Fibroblast of lung (primary cell): ENCODE measurements around the gene HK3. TPM values are rescaled to one million over a fixed set of nuclear protein-coding genes. Genes with fewer than 3 reads are reported as not detected.

Experiments
- DNase-seq, 2 donors: peaks; one replicate each; pipeline versions ENCODE4 v3.0.0 to v3.0.0-alpha.2; 2010; ENCODE audit warnings: low read depth in 2 of 2
- H2AFZ ChIP-seq: 2 replicates; pipeline ENCODE4 v1.5.1; 2012; ENCODE audit warnings: low read length, control low read depth, inconsistent platforms
- H3K27ac ChIP-seq: 2 replicates; pipeline ENCODE4 v1.5.1; 2011; ENCODE audit warnings: low read length, control low read depth; ENCODE audit not compliant: insufficient read depth
- H3K27me3 ChIP-seq: 2 replicates; pipeline ENCODE4 v1.5.1; 2011; ENCODE audit warnings: mild to moderate bottlenecking, low read length; ENCODE audit not compliant: control insufficient read depth, insufficient read depth
- H3K36me3 ChIP-seq: 2 replicates; pipeline ENCODE4 v1.5.1; 2011; ENCODE audit warnings: low read length; ENCODE audit not compliant: control insufficient read depth, insufficient read depth
- H3K4me1 ChIP-seq: 2 replicates; pipeline ENCODE4 v1.5.1; 2011; ENCODE audit warnings: low read length; ENCODE audit not compliant: control insufficient read depth, insufficient read depth; ENCODE audit errors: extremely low read depth
- H3K4me2 ChIP-seq: 2 replicates; pipeline ENCODE4 v1.5.1; 2011; ENCODE audit warnings: low read length, control low read depth; ENCODE audit not compliant: insufficient read depth; ENCODE audit errors: extremely low read depth
- H3K4me3 ChIP-seq, 4 experiments: fragments of 200-600 bp in 1 of 4; sonication (generic) in 1 of 4; replicated peaks in 1 of 4; 2 replicates each; pipeline ENCODE4 v1.5.1; 2011 to 2016; ENCODE audit warnings: low read length in 4 of 4, low read depth in 3 of 4, mild to moderate bottlenecking in 3 of 4, control low read depth in 2 of 4, inconsistent platforms in 1 of 4, mixed read lengths in 1 of 4; ENCODE audit not compliant: insufficient read depth in 1 of 4; ENCODE audit errors: control extremely low read depth in 1 of 4
- H3K79me2 ChIP-seq: 2 replicates; pipeline ENCODE4 v1.5.1; 2012; ENCODE audit warnings: mild to moderate bottlenecking, low read length, inconsistent platforms; ENCODE audit not compliant: control insufficient read depth, insufficient read depth
- H3K9ac ChIP-seq: 2 replicates; pipeline ENCODE4 v1.5.1; 2011; ENCODE audit warnings: mild to moderate bottlenecking, low read length, control low read depth; ENCODE audit not compliant: insufficient read depth
- H3K9me3 ChIP-seq: 2 replicates; pipeline ENCODE4 v1.5.1; 2012; ENCODE audit warnings: low read depth, low read length; ENCODE audit not compliant: control insufficient read depth, insufficient read depth
- H4K20me1 ChIP-seq: 2 replicates; pipeline ENCODE4 v1.5.1; 2011; ENCODE audit warnings: low read length; ENCODE audit not compliant: control insufficient read depth, insufficient read depth; ENCODE audit errors: extremely low read depth
- CTCF ChIP-seq, 2 donors: IDR thresholded peaks in 1 of 2; conservative IDR thresholded peaks in 1 of 2; 1 replicate in 1 of 2; 2 replicates in 1 of 2; pipeline ENCODE4 v1.5.1; 2011 to 2012; ENCODE audit warnings: low read length in 2 of 2, control low read depth in 1 of 2, inconsistent platforms in 1 of 2, low read depth in 1 of 2, mild to moderate bottlenecking in 1 of 2
- EZH2 ChIP-seq: IDR thresholded peaks from 2 replicates; pipeline ENCODE4 v1.5.1; 2012; ENCODE audit warnings: low read length, control low read depth, mild to moderate bottlenecking; ENCODE audit errors: missing control alignments
- polyA plus RNA-seq, 2 donors: library from polyadenylated mRNA; depleted of rRNA in 1 of 2; stranded (reverse) in 1 of 2; unstranded in 1 of 2; fragments of >200 nt; gene quantifications; 2 replicates each; pipeline ENCODE4 v1.2.1, GENCODE V29; 2011 to 2012; ENCODE audit warnings: missing spikeins in 1 of 2
- total RNA-seq: library from RNA; depleted of rRNA; stranded (reverse); fragments of >200 nt; gene quantifications from 2 replicates; pipeline ENCODE4 v1.2.1, GENCODE V29; 2014

The HK3 gene
- total and polyA plus RNA-seq, 2 donors (not counting 1 experiment from before 2014, with no cell fraction given) = not detected

GRCh38 chr5:176883700-176884570, 15.2 kb downstream of the HK3 start:
- H3K27ac ChIP-seq = no peak overlapping the region
- DNase-seq = no peak

GRCh38 chr5:176882567-176882903, 16.6 kb downstream of the HK3 start:
- peak in 1 of 2 donors; percentile 3 for DNase-seq
- no peak for TF ChIP-seq CTCF (conservative IDR thresholded peaks at IDR 0.05 in 1 of 2, IDR thresholded peaks at IDR 0.05 in 1 of 2; ENCODE audit: low read depth in 1 of 2, low read length in 2 of 2)
- TF ChIP-seq EZH2 = no peak

More at GRCh38 chr5:176883700-176884570, 15.2 kb downstream of the HK3 start:
- Histone ChIP-seq H3K27me3 (peaks cover 7% of the 10 kb centered on the region), H3K9me3 (no peaks in the 10 kb centered on the region), H3K4me1 (no peaks in the 10 kb centered on the region), H3K4me2 (no peak overlapping the region), H3K36me3 (no peaks in the 10 kb centered on the region), H3K4me3 (no peak overlapping the region), H4K20me1 (no peaks in the 10 kb centered on the region), H3K79me2 (no peaks in the 10 kb centered on the region), H3K9ac (no peak overlapping the region), H2AFZ (no peak overlapping the region)
- TF ChIP-seq EZH2 (no peak), CTCF (conservative IDR thresholded peaks at IDR 0.05 in 1 of 2, IDR thresholded peaks at IDR 0.05 in 1 of 2; ENCODE audit: low read depth in 1 of 2, low read length in 2 of 2) (no peak)

GRCh38 chr5:176881816-176882566, 17.2 kb downstream of the HK3 start:
- Histone ChIP-seq H3K4me1 (no peaks in the 10 kb centered on the region), H3K9ac (no peak overlapping the region), H3K27ac (no peak overlapping the region), H3K79me2 (no peaks in the 10 kb centered on the region), H3K9me3 (no peaks in the 10 kb centered on the region), H2AFZ (no peak overlapping the region), H3K36me3 (no peaks in the 10 kb centered on the region), H3K27me3 (peaks cover 12% of the 10 kb centered on the region), H3K4me3 (no peak overlapping the region), H4K20me1 (no peaks in the 10 kb centered on the region), H3K4me2 (no peak overlapping the region)
- DNase-seq = no peak
- TF ChIP-seq CTCF (conservative IDR thresholded peaks at IDR 0.05 in 1 of 2, IDR thresholded peaks at IDR 0.05 in 1 of 2; ENCODE audit: low read depth in 1 of 2, low read length in 2 of 2) (no peak), EZH2 (no peak)

More at GRCh38 chr5:176882567-176882903, 16.6 kb downstream of the HK3 start:
- Histone ChIP-seq H4K20me1 (no peaks in the 10 kb centered on the region), H2AFZ (no peak overlapping the region), H3K9ac (no peak overlapping the region), H3K79me2 (no peaks in the 10 kb centered on the region), H3K27me3 (peaks cover 7% of the 10 kb centered on the region), H3K27ac (no peak overlapping the region), H3K36me3 (no peaks in the 10 kb centered on the region), H3K4me2 (no peak overlapping the region), H3K4me3 (no peak overlapping the region), H3K9me3 (no peaks in the 10 kb centered on the region), H3K4me1 (no peaks in the 10 kb centered on the region)
